ENCODE measurements around the gene IRX1. TPM values are rescaled to one million over a fixed set of nuclear protein-coding genes. Genes with fewer than 3 reads are reported as not detected.
A peak's percentile ranks its signal among the peaks of the same experiment; 100 is the strongest.

The IRX1 gene
- total RNA-seq, 4 donors from 2014 or later = 5.0 to 18.8 (median 12.8) TPM

DNA sequence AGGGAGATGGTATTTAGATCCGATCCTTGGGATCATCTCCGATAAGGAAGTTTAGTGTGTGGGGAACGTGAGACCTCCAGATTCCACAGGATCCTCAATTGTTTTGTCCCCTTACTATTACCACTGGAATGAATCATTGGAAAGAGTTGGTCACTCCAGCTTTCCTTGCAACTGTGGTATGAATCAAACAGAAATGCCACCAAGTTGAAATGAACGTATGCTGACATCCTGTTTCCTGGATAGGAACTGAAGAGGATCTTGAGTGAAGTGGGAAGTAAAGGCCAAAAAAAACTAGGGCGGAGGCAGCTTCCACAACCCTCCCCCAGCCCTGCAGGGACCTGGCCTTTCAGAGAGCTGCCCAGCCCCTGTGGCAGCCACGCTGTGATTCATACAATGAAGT, 23.9 kb downstream of the IRX1 start:
- no peak for DNase-seq (ENCODE audit: low spot score in 2 of 2)
- no peak overlapping the region for H3K4me3 ChIP-seq (ENCODE audit: low read depth, poor library complexity, severe bottlenecking)
- intact Hi-C loops (cut with DNase I; ENCODE audit: low total_unique reads) = no loop called here
- 69 to 73% methylated on average over 6 of the region's 6 CpGs for WGBS, 2 donors
- TF ChIP-seq, protein P1, sequence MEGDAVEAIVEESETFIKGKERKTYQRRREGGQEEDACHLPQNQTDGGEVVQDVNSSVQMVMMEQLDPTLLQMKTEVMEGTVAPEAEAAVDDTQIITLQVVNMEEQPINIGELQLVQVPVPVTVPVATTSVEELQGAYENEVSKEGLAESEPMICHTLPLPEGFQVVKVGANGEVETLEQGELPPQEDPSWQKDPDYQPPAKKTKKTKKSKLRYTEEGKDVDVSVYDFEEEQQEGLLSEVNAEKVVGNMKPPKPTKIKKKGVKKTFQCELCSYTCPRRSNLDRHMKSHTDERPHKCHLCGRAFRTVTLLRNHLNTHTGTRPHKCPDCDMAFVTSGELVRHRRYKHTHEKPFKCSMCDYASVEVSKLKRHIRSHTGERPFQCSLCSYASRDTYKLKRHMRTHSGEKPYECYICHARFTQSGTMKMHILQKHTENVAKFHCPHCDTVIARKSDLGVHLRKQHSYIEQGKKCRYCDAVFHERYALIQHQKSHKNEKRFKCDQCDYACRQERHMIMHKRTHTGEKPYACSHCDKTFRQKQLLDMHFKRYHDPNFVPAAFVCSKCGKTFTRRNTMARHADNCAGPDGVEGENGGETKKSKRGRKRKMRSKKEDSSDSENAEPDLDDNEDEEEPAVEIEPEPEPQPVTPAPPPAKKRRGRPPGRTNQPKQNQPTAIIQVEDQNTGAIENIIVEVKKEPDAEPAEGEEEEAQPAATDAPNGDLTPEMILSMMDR (IDR thresholded peaks at IDR 0.05) = no peak
- TF ChIP-seq POLR2A (IDR thresholded peaks at IDR 0.05) = no peak

DNA sequence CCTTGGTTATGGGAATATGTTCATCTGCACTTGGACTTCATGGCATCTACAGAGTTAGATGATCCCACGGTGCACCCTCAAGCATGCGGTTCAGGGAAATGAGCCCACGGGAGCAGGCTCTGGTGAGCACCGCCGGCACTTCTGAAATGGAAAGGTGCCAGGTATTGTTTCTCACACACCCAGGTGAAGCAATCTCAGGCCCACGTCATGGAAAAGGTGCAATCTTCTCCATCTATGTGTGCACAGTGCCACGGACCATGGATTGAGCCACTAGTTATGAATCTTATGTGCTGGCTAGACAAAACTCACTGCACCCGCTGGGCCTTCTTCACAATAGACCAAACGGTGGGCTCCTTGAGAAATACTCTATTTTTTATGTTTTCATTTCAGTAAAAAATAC, 27.3 kb downstream of the IRX1 start:
- no peak for DNase-seq (ENCODE audit: low spot score in 2 of 2)
- H3K4me3 ChIP-seq (ENCODE audit: low read depth, poor library complexity, severe bottlenecking) = no peak overlapping the region
- intact Hi-C loops (cut with DNase I; ENCODE audit: low total_unique reads) = no loop called here
- WGBS, 2 donors = 76 to 77% methylated on average over 9 of the region's 9 CpGs
- no peak for TF ChIP-seq POLR2A (IDR thresholded peaks at IDR 0.05)
- TF ChIP-seq, protein P1 (IDR thresholded peaks at IDR 0.05) = no peak

DNA sequence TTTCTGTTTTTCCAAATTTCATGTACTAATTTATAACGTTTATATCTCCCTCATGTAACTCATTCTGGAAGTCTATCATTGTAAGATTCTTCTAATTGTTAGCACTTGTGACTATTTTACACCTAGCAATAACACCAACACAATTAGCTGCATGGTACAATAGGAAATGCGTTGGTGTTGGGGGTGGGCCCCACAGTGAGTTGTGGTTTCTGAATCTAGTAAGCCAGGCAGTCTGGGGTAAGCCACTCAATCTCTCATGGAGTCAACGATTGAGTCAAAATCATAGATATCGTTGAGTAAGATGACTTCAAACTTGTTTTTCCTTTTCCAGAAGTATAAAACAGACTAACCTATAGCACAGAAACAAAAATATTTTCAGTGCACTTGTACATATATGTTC, 30.0 kb downstream of the IRX1 start:
- H3K4me3 ChIP-seq (ENCODE audit: low read depth, poor library complexity, severe bottlenecking) = no peak overlapping the region
- no peak for DNase-seq (ENCODE audit: low spot score in 2 of 2)
- intact Hi-C loops (cut with DNase I; ENCODE audit: low total_unique reads) = no loop called here
- WGBS, 2 donors = 86 to 87% methylated on average over 4 of the region's 4 CpGs
- TF ChIP-seq POLR2A (IDR thresholded peaks at IDR 0.05) = no peak
- TF ChIP-seq, protein P1 (IDR thresholded peaks at IDR 0.05) = no peak

DNA sequence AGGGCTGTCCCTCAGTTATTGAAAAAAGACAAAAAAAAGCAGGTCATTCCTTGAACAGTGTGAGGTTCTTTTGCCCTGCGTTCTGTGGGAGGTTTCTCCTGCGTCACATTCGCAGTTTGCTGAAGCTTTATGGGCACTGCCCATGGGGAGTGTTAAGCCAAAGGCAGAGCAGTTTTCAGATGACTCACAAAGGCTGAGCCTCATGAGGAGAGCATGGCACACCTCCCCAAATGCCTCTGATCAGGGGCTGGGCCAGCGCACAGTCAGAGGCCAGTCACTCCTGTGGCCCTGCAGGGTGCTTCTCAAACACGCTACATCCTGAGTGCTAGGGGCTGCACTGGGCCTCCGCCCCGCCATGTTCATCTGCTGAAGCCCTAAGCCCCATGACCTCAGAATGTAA, 38.4 kb downstream of the IRX1 start:
- 95 to 100% methylated on average over 6 to 7 of the region's 7 CpGs for WGBS, 2 donors
- intact Hi-C loops (cut with DNase I; ENCODE audit: low total_unique reads) = no loop called here
- H3K4me3 ChIP-seq (ENCODE audit: low read depth, poor library complexity, severe bottlenecking) = no peak overlapping the region

DNA sequence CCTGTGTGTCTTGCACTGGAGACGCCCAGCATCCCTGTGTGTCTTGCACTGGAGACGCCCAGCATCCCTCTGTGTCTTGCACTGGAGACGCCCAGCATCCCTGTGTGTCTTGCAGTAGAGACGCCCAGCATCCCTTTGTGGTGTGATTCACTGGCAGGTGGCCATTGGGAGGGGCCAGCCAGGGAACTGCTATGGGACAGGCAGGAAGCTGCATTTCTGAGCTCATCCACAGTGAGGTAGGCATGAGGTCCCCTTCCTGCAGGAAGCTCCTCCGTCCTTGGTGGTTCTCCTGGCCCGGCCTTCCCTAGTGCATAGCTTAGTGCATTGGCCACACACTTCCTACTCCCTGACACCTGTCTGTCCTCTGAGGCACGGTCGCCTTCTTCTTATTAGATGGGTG, 43.5 kb downstream of the IRX1 start:
- intact Hi-C loops (cut with DNase I; ENCODE audit: low total_unique reads) = no loop called here
- TF ChIP-seq, protein P1 (IDR thresholded peaks at IDR 0.05) = no peak
- TF ChIP-seq POLR2A (IDR thresholded peaks at IDR 0.05) = no peak
- WGBS, 2 donors = 61 to 68% methylated on average over 4 of the region's 8 CpGs
- DNase-seq (ENCODE audit: low spot score in 2 of 2) = no peak
- H3K4me3 ChIP-seq (ENCODE audit: low read depth, poor library complexity, severe bottlenecking) = no peak overlapping the region

More for the DNA sequence above, 38.4 kb downstream of the IRX1 start:
- no peak for DNase-seq (ENCODE audit: low spot score in 2 of 2)
- TF ChIP-seq, protein P1 (IDR thresholded peaks at IDR 0.05) = no peak

DNA sequence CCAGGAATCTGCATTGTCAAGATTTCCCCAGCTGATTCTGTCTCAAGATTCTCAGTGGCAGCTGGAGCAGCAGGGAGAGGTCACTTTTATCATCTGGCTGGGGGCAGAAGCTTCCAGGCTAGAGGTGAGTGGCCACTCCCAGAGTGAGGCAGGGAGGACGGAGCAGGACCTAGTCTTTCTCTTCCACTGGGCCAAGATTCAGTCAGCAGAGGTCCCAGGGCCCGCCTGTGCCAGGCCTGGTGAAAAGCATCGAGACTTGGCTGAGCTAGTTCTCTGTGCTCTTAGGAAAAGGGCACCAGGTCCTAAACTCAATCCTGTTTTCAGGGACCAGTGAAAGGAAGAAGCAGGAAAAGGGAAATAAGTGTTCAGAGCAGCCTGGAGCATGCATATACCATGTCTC, 46.6 kb downstream of the IRX1 start:
- WGBS, 2 donors = 85 to 89% methylated on average over 2 to 3 of the region's 3 CpGs
- TF ChIP-seq, protein P1 (IDR thresholded peaks at IDR 0.05) = no peak
- TF ChIP-seq POLR2A (IDR thresholded peaks at IDR 0.05) = no peak
- intact Hi-C loops (cut with DNase I; ENCODE audit: low total_unique reads) = no loop called here
- no peak overlapping the region for H3K4me3 ChIP-seq (ENCODE audit: low read depth, poor library complexity, severe bottlenecking)
- peak in 1 of 2 donors; percentile 64 for DNase-seq (ENCODE audit: low spot score in 2 of 2)

Data from lower leg skin (tissue), 4 donors.